ENCODE results near the gene TM7SF2.
"Not testable (repeated sequence)": the region's sequence is repeated elsewhere in the genome, so short reads cannot be mapped to it uniquely, and the experiment has no call there.

TM7SF2 gene

GRCh38 chr11:65115361-65116082 lies 3.9 kb downstream of the TM7SF2 start:
- DNase-seq (ENCODE audit: low read depth): no peak

- no peak for DNase-seq (ENCODE audit: low read depth)
Measured at GRCh38 chr11:65116370-65117205, 4.9 kb downstream of the TM7SF2 start.

GRCh38 chr11:65117206-65118096 lies 5.8 kb downstream of the TM7SF2 start, which contains the start of gene ZNHIT2:
Gene ZNHIT2 (minus strand): TSS chr11:65117701. CDS start chr11:65117653, 48 bp downstream.
- DNase-seq (ENCODE audit: low read depth): peak; percentile 97

GRCh38 chr11:65118097-65118837 lies 6.6 kb downstream of the TM7SF2 start:
- DNase-seq (ENCODE audit: low read depth): no peak

- DNase-seq (ENCODE audit: low read depth): not testable (repeated sequence)
Measured at GRCh38 chr11:65118891-65119669, 7.4 kb downstream of the TM7SF2 start.

- no peak for DNase-seq (ENCODE audit: low read depth)
Measured at GRCh38 chr11:65119670-65119995, 8.0 kb downstream of the TM7SF2 start.

- no peak for DNase-seq (ENCODE audit: low read depth)
Measured at GRCh38 chr11:65120831-65121230, 9.2 kb downstream of the TM7SF2 start.

GRCh38 chr11:65121447-65121864 lies 9.8 kb downstream of the TM7SF2 start:
- no peak for DNase-seq (ENCODE audit: low read depth)

GRCh38 chr11:65121865-65122696 lies 10.4 kb downstream of the TM7SF2 start, which contains the start of the genes FAU and MRPL49:
Gene FAU (minus strand): TSS chr11:65122134. CDS start chr11:65121813, 321 bp downstream.
Gene MRPL49 (plus strand): TSS chr11:65122321. CDS start chr11:65122347, 26 bp downstream.
- peak; percentile 94 for DNase-seq (ENCODE audit: low read depth)

- no peak for DNase-seq (ENCODE audit: low read depth)
Measured at GRCh38 chr11:65124480-65125196, 13.0 kb downstream of the TM7SF2 start.

GRCh38 chr11:65125197-65126056 lies 13.8 kb downstream of the TM7SF2 start:
- DNase-seq (ENCODE audit: low read depth): no peak

GRCh38 chr11:65126624-65127274 lies 15.1 kb downstream of the TM7SF2 start:
- no peak for DNase-seq (ENCODE audit: low read depth)

GRCh38 chr11:65127473-65128181 lies 16.0 kb downstream of the TM7SF2 start:
- DNase-seq (ENCODE audit: low read depth): no peak

GRCh38 chr11:65128182-65129145 lies 16.8 kb downstream of the TM7SF2 start:
- DNase-seq (ENCODE audit: low read depth): no peak

GRCh38 chr11:65129649-65130441 lies 18.2 kb downstream of the TM7SF2 start:
- DNase-seq (ENCODE audit: low read depth): no peak
